ENCODE measurements around the gene CCDC54. TPM values are rescaled to one million over a fixed set of nuclear protein-coding genes. Genes with fewer than 3 reads are reported as not detected.

Gene CCDC54
- total RNA-seq, 1 experiment from 2014 or later = not detected

DNA sequence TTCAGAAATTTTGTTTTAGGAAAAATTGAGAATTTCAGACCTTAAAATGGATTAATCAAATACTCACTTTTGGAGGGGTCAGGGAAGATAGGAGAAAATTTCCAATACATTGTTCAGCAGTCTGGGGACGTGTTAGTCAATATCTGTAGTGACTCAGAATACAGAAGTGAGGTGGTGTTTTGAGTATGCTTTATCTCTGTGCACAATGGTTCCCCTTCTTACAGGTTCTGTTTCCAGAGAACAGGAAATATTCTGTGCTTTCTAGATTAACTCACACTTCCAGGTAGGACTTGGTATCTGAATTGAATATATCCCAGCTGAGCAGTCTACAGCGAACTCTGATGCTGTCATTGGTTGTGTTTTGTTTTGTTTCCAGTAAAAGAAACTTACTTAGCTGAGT lies 30.7 kb upstream of the CCDC54 start:
- TF ChIP-seq CTCF (conservative IDR thresholded peaks at IDR 0.05) = no peak
- H4K91ac ChIP-seq (ENCODE audit: insufficient read length, low read depth, low read length) = no peak overlapping the region
- no peak overlapping the region for H3K27ac ChIP-seq (ENCODE audit: insufficient read length, low read depth, low read length)
- no peak overlapping the region for H2BK20ac ChIP-seq (ENCODE audit: low read depth, low read length, poor library complexity, severe bottlenecking)
- Mint-ChIP-seq H3K4me3 (no peak overlapping the region), H3K4me1 (peaks cover 13 to 15% of the 10 kb centered on the region in 2 experiments), H3K9me3 (no peaks in the 10 kb centered on the region), H3K27me3 (ENCODE audit: low read depth) (no peaks in the 10 kb centered on the region), H3K27ac (no peak overlapping the region), H3K36me3 (ENCODE audit: insufficient read depth in 1 of 3, low read depth in 3 of 3) (no peaks in the 10 kb centered on the region)
- H3K4ac ChIP-seq (ENCODE audit: low read depth, low read length) = no peak overlapping the region
- no peak overlapping the region for H4K8ac ChIP-seq (replicated peaks; ENCODE audit: insufficient read length, low read depth, low read length)
- no peak overlapping the region for H3K23ac ChIP-seq (ENCODE audit: insufficient read length, low read depth, low read length)
- no peaks in the 10 kb centered on the region for H3K9me3 ChIP-seq (ENCODE audit: control insufficient read depth, low read depth, low read length)
- H3K9ac ChIP-seq (ENCODE audit: extremely low read depth, insufficient read length, low read length) = no peak overlapping the region
- no peak overlapping the region for H3K56ac ChIP-seq (ENCODE audit: insufficient read length, low read depth, low read length)
- H2BK120ac ChIP-seq (ENCODE audit: low read depth, low read length, poor library complexity, severe bottlenecking) = no peak overlapping the region
- H3K4me2 ChIP-seq (ENCODE audit: insufficient read depth, insufficient read length, low read length) = no peak overlapping the region
- WGBS (ENCODE audit: extremely low coverage, insufficient read length, low lambda C conversion rate) = no CpG with 5 or more reads among the region's 2 CpGs
- no peaks in the 10 kb centered on the region; the same call in 1 of the 2 replicates for H3K4me1 ChIP-seq (ENCODE audit: insufficient read depth, low read length)
- no peaks in the 10 kb centered on the region for H3K27me3 ChIP-seq (ENCODE audit: insufficient read depth, low read length)
- no peak overlapping the region for H2BK5ac ChIP-seq (ENCODE audit: insufficient read length, low read length)
- H2BK12ac ChIP-seq (ENCODE audit: insufficient read length, low read depth, low read length) = no peak overlapping the region
- no peaks in the 10 kb centered on the region for H3K23me2 ChIP-seq (ENCODE audit: insufficient read length, low read depth, low read length, poor library complexity, severe bottlenecking)
- H3K18ac ChIP-seq (ENCODE audit: insufficient read length, low read depth, low read length) = no peak overlapping the region
- no peaks in the 10 kb centered on the region for H3K79me1 ChIP-seq (ENCODE audit: insufficient read depth, low read depth, low read length, poor library complexity, severe bottlenecking)
- H2BK15ac ChIP-seq (ENCODE audit: low read depth, low read length) = no peak overlapping the region
- no peak overlapping the region for H3T11ph ChIP-seq (ENCODE audit: low read length)
- no peak overlapping the region for H2AK5ac ChIP-seq (ENCODE audit: insufficient read length, low read length)
- no peak overlapping the region for H3K14ac ChIP-seq (ENCODE audit: insufficient read depth, low read length)
- H4K20me1 ChIP-seq (ENCODE audit: control insufficient read depth, insufficient read depth, insufficient read length) = no peaks in the 10 kb centered on the region
- no peaks in the 10 kb centered on the region for H3K79me2 ChIP-seq (ENCODE audit: insufficient read depth, low read length)
- H2AFZ ChIP-seq (ENCODE audit: low read length) = no peak overlapping the region
- DNase-seq = no peak
- no peak overlapping the region for H4K5ac ChIP-seq (ENCODE audit: insufficient read length, low read depth, low read length)

All from H9 (cell line).